ENCODE measurements around the gene N4BP3. TPM values are rescaled to one million over a fixed set of nuclear protein-coding genes. Genes with fewer than 3 reads are reported as not detected.

The N4BP3 gene
- total and polyA plus RNA-seq, 2 of the 4 experiments (the other 2 are of a cell fraction): 0.14 to 0.18 TPM

- TF ChIP-seq RAD21 (IDR thresholded peaks at IDR 0.05; ENCODE audit: low read length) (no peak), ELK1 (IDR thresholded peaks at IDR 0.05; ENCODE audit: borderline replicate concordance, low read depth, low read length) (no peak), MAZ (IDR thresholded peaks at IDR 0.05; ENCODE audit: borderline replicate concordance, low read depth, low read length) (no peak), CTCF (conservative IDR thresholded peaks at IDR 0.05; ENCODE audit: low read depth, low read length) (no peak), CEBPB (IDR thresholded peaks at IDR 0.05; ENCODE audit: low read depth, low read length) (no peak), RFX5 (IDR thresholded peaks at IDR 0.05; ENCODE audit: low read depth, low read length) (no peak), RCOR1 (IDR thresholded peaks at IDR 0.05; ENCODE audit: insufficient replicate concordance, low read length) (no peak), FOS (IDR thresholded peaks at IDR 0.05; ENCODE audit: low read depth, low read length) (no peak), NFE2L2 (IDR thresholded peaks at IDR 0.05; ENCODE audit: low read depth, low read length) (no peak), MAFK (IDR thresholded peaks at IDR 0.05; ENCODE audit: low read depth, low read length) (no peak), CHD1 (IDR thresholded peaks at IDR 0.05; ENCODE audit: low read depth, low read length) (no peak), USF2 (IDR thresholded peaks at IDR 0.05; ENCODE audit: low read depth, low read length) (no peak), POLR2A (IDR thresholded peaks at IDR 0.05; ENCODE audit: low read depth, low read length) (no peak), SMC3 (IDR thresholded peaks at IDR 0.05; ENCODE audit: low read depth, low read length) (no peak)
- dilution Hi-C loops (cut with HindIII; ENCODE audit: low sequenced_read_pairs, unreplicated experiment): no loop called here
- Histone ChIP-seq H2BK15ac (ENCODE audit: low read depth, low read length) (no peak overlapping the region), H4K20me1 (ENCODE audit: insufficient read depth, low read length) (no peaks in the 10 kb centered on the region; the same call in 1 of the 2 replicates), H3K27me3 (ENCODE audit: control insufficient read depth, insufficient read depth, low read length) (no peaks in the 10 kb centered on the region), H3K4me1 (ENCODE audit: control insufficient read depth, insufficient read depth, low read length) (no peaks in the 10 kb centered on the region), H3K4me3 (ENCODE audit: insufficient read depth, low read depth, low read length) (no peak overlapping the region), H3K18ac (ENCODE audit: low read depth, low read length) (no peak overlapping the region), H3K56ac (ENCODE audit: extremely low read depth, insufficient read depth, low read length) (no peak overlapping the region), H2BK5ac (ENCODE audit: low read depth, low read length, poor library complexity, severe bottlenecking) (no peak overlapping the region), H3K4ac (ENCODE audit: low read depth, low read length) (no peak overlapping the region), H4K91ac (ENCODE audit: insufficient read depth, low read depth, low read length) (no peak overlapping the region), H2AK9ac (replicated peaks; ENCODE audit: low read depth, low read length, poor library complexity) (no peak overlapping the region), H2AFZ (replicated peaks; ENCODE audit: low read length, poor library complexity) (no peak overlapping the region), H3K4me2 (ENCODE audit: low read depth, low read length) (no peak overlapping the region), H4K5ac (ENCODE audit: low read depth, low read length) (no peak overlapping the region), H3K36me3 (ENCODE audit: control insufficient read depth, insufficient read depth, low read length) (peaks cover 23% of the 10 kb centered on the region), H2BK120ac (ENCODE audit: low read depth, low read length) (no peak overlapping the region), H2AK5ac (ENCODE audit: low read depth, low read length) (no peak overlapping the region), H4K8ac (ENCODE audit: low read depth in 2 of 2, low read length in 2 of 2) (no peak overlapping the region), H3K27ac (ENCODE audit: insufficient read depth, low read length) (no peak overlapping the region), H3K9me1 (ENCODE audit: insufficient read depth, low read length) (peaks cover 4% of the 10 kb centered on the region; the same call in 1 of the 2 replicates), H3K23ac (ENCODE audit: low read depth, low read length) (no peak overlapping the region), H3K9me3 (ENCODE audit: control insufficient read depth, insufficient read depth, low read length) (no peaks in the 10 kb centered on the region), H3K79me1 (ENCODE audit: low read depth in 1 of 2, low read length in 2 of 2) (peaks cover 7 to 23% of the 10 kb centered on the region in 2 experiments; a peak in 3 of 4 replicates), H3K14ac (replicated peaks; ENCODE audit: low read depth, low read length) (no peak overlapping the region), H2BK20ac (ENCODE audit: low read depth, low read length) (no peak overlapping the region), H3K9ac (ENCODE audit: low read depth, low read length) (no peak overlapping the region)
- in situ Hi-C loops (cut with MboI; ENCODE audit: low sequenced_read_pairs): no loop called here
- no TSS peak for BruUV-seq (replicated peaks)
- 98% methylated on average over 9 of the region's 12 CpGs; no CpG with 5 or more reads in 1 of the 2 experiments for WGBS, 2 experiments (ENCODE audit: extremely low coverage in 2 of 2, insufficient read length in 1 of 2)
- ChIA-PET CTCF (no interaction called here), POLR2A (ENCODE audit: unreplicated experiment) (no interaction called here)
- intact Hi-C loops (cut with micrococcal nuclease): no loop called here
- DNase-seq (no peak), ATAC-seq (ENCODE audit: low read depth) (no peak)
Measured at GRCh38 chr5:178137991-178138390, 24.7 kb downstream of the N4BP3 start.

Measured in IMR-90 (cell line).